ENCODE measurements around the gene CEP170B.
"Not testable (repeated sequence)": the region's sequence is repeated elsewhere in the genome, so short reads cannot be mapped to it uniquely, and the experiment has no call there.

CEP170B gene

GRCh38 chr14:104931771-104932675 lies 67.0 kb downstream of the CEP170B start:
- no peak for DNase-seq (ENCODE audit: low read depth)

GRCh38 chr14:104932676-104933631 lies 67.9 kb downstream of the CEP170B start:
- peak; percentile 61 for DNase-seq (ENCODE audit: low read depth)

GRCh38 chr14:104933746-104934733 lies 69.0 kb downstream of the CEP170B start:
- DNase-seq (ENCODE audit: low read depth): no peak

- DNase-seq (ENCODE audit: low read depth): no peak
These were observed 70.1 kb downstream of the CEP170B start for GRCh38 chr14:104935026-104935650.

- DNase-seq (ENCODE audit: low read depth): no peak
These were observed 70.9 kb downstream of the CEP170B start for GRCh38 chr14:104935955-104936354.

- no peak for DNase-seq (ENCODE audit: low read depth)
These were observed 71.5 kb downstream of the CEP170B start for GRCh38 chr14:104936361-104937155.

- DNase-seq (ENCODE audit: low read depth): no peak
These were observed 72.1 kb downstream of the CEP170B start for GRCh38 chr14:104937161-104937560.

- DNase-seq (ENCODE audit: low read depth): no peak
These were observed 72.8 kb downstream of the CEP170B start for GRCh38 chr14:104937694-104938365.

- DNase-seq (ENCODE audit: low read depth): no peak
These were observed 73.4 kb downstream of the CEP170B start for GRCh38 chr14:104938436-104938835.

GRCh38 chr14:104938960-104939359 lies 73.9 kb downstream of the CEP170B start:
- no peak for DNase-seq (ENCODE audit: low read depth)

- DNase-seq (ENCODE audit: low read depth): no peak
These were observed 74.8 kb downstream of the CEP170B start for GRCh38 chr14:104939666-104940410.

- no peak for DNase-seq (ENCODE audit: low read depth)
These were observed 75.6 kb downstream of the CEP170B start for GRCh38 chr14:104940526-104941150.

GRCh38 chr14:104941508-104942365 lies 76.7 kb downstream of the CEP170B start:
- no peak for DNase-seq (ENCODE audit: low read depth)

GRCh38 chr14:104942586-104942985 lies 77.5 kb downstream of the CEP170B start:
- no peak for DNase-seq (ENCODE audit: low read depth)

GRCh38 chr14:104943216-104944015 lies 78.3 kb downstream of the CEP170B start:
- not testable (repeated sequence) for DNase-seq (ENCODE audit: low read depth)

GRCh38 chr14:104944016-104944308 lies 78.9 kb downstream of the CEP170B start:
- not testable (repeated sequence) for DNase-seq (ENCODE audit: low read depth)

All from T-helper 22 cell (primary cell).